Ovary (tissue), 3 donors: ENCODE data around the gene GOLGA1.
"Not testable (repeated sequence)": the region's sequence is repeated elsewhere in the genome, so short reads cannot be mapped to it uniquely, and the experiment has no call there.

Experiments used
- CTCF ChIP-seq, 3 donors: fragments of 450-650 bp in 2 of 3; fragments of 200-600 bp in 1 of 3; IDR thresholded peaks; one replicate each; pipeline versions ENCODE4 v1.5.1 to v1.8.0; 2016 to 2022; ENCODE audit warnings: antibody characterized with exemption in 3 of 3, mild to moderate bottlenecking in 1 of 3
- EP300 ChIP-seq: sonication (generic); formaldehyde crosslinking; IDR thresholded peaks from one replicate; pipeline ENCODE4 v1.6.1; 2017; ENCODE audit warnings: antibody characterized with exemption
- POLR2A ChIP-seq: fragments of 450-650 bp; IDR thresholded peaks from one replicate; pipeline ENCODE4 v1.6.1; 2017; ENCODE audit warnings: antibody characterized with exemption, mild to moderate bottlenecking, moderate library complexity
- donor health status: DM: no; HTN: no; CAD: no.

- not testable (repeated sequence) for TF ChIP-seq POLR2A; CTCF (IDR thresholded peaks at IDR 0.05); EP300
These were observed 25.1 kb upstream of the GOLGA1 start for GRCh38 chr9:124965775-124966568.
